WTC11 (cell line): Measurements from ENCODE around the gene AIG1. TPM values are rescaled to one million over a fixed set of nuclear protein-coding genes. Genes with fewer than 3 reads are reported as not detected.

Experiments
- ATAC-seq: fragments of 200-7000 bp; cut with Tn5 transposase; 2 replicates; pipeline ENCODE4 v1.10.0; 2021; ENCODE audit warnings: mild to moderate bottlenecking, moderate library complexity
- CTCF ChIA-PET: fragments of 300-600 bp; sonication (Branson Sonifier 250); formaldehyde crosslinking; loops from one replicate; lab custom pipeline; 2021; ENCODE audit warnings: antibody characterized with exemption; lab: Charles Lee
- POLR2A ChIA-PET: fragments of 350-600 bp; sonication (Branson Sonifier 250); formaldehyde crosslinking; loops from one replicate; lab custom pipeline; 2021; ENCODE audit warnings: antibody characterized with exemption; lab: Charles Lee
- DNase-seq: peaks from one replicate; pipeline ENCODE4 v3.0.0; 2021; ENCODE audit warnings: low spot score
- H3K27ac Mint-ChIP-seq: 2 replicates; pipeline ENCODE4 v1.8.0; 2021; ENCODE audit warnings: mixed read lengths
- H3K27me3 Mint-ChIP-seq: 2 replicates; pipeline ENCODE4 v1.8.0; 2021; ENCODE audit warnings: low read depth, mild to moderate bottlenecking, moderate library complexity, mixed read lengths
- H3K36me3 Mint-ChIP-seq: 2 replicates; pipeline ENCODE4 v1.8.0; 2021; ENCODE audit warnings: mixed read lengths
- H3K4me1 Mint-ChIP-seq: 2 replicates; pipeline ENCODE4 v1.8.0; 2022; ENCODE audit warnings: mixed read lengths
- H3K4me3 Mint-ChIP-seq: 2 replicates; pipeline ENCODE4 v1.8.0; 2021; ENCODE audit warnings: mild to moderate bottlenecking, moderate library complexity, mixed read lengths
- H3K9me3 Mint-ChIP-seq: 2 replicates; pipeline ENCODE4 v1.8.0; 2021; ENCODE audit warnings: mixed read lengths
- CBFB ChIP-seq: sonication (generic); formaldehyde crosslinking; IDR thresholded peaks from 2 replicates; pipeline ENCODE4 v1.8.1; 2022; ENCODE audit warnings: mild to moderate bottlenecking, low read depth, missing genetic modification reagents
- ETV6 ChIP-seq: sonication (generic); formaldehyde crosslinking; IDR thresholded peaks from 2 replicates; pipeline ENCODE4 v1.8.1; 2022; ENCODE audit warnings: mild to moderate bottlenecking, missing genetic modification reagents
- FOXP1 ChIP-seq: sonication (generic); formaldehyde crosslinking; IDR thresholded peaks from 2 replicates; pipeline ENCODE4 v1.8.0; 2022; ENCODE audit warnings: missing genetic modification reagents, mild to moderate bottlenecking, moderate library complexity, borderline replicate concordance
- NFE2L1 ChIP-seq: sonication (generic); formaldehyde crosslinking; IDR thresholded peaks from 2 replicates; pipeline ENCODE4 v1.8.1; 2023; ENCODE audit warnings: missing genetic modification reagents
- NR2C2 ChIP-seq: sonication (generic); formaldehyde crosslinking; IDR thresholded peaks from 2 replicates; pipeline ENCODE4 v1.8.0; 2022; ENCODE audit warnings: mild to moderate bottlenecking, missing genetic modification reagents
- RELA ChIP-seq: sonication (generic); formaldehyde crosslinking; IDR thresholded peaks from 2 replicates; pipeline ENCODE4 v1.8.1; 2022; ENCODE audit warnings: missing genetic modification reagents, mild to moderate bottlenecking, borderline replicate concordance
- SMAD4 ChIP-seq: sonication (generic); formaldehyde crosslinking; IDR thresholded peaks from 2 replicates; pipeline ENCODE4 v1.8.0; 2022; ENCODE audit warnings: mild to moderate bottlenecking, missing genetic modification reagents
- ZNF317 ChIP-seq: sonication (generic); formaldehyde crosslinking; IDR thresholded peaks from 2 replicates; pipeline ENCODE4 v1.8.1; 2023; ENCODE audit warnings: low read depth, mild to moderate bottlenecking, moderate library complexity, missing genetic modification reagents, borderline replicate concordance
- ZNF396 ChIP-seq: fragments of 250-450 bp; sonication (Bioruptor Pico); IDR thresholded peaks from 2 replicates; pipeline ENCODE4 v1.8.0; 2021; ENCODE audit warnings: mild to moderate bottlenecking, moderate library complexity, borderline replicate concordance
- ZNF416 ChIP-seq: fragments of 250-450 bp; sonication (Bioruptor Pico); IDR thresholded peaks from 2 replicates; pipeline ENCODE4 v1.9.0; 2021; ENCODE audit warnings: mild to moderate bottlenecking, inconsistent platforms
- ZNF671 ChIP-seq: fragments of 250-450 bp; sonication (Bioruptor Pico); IDR thresholded peaks from 2 replicates; pipeline ENCODE4 v1.8.0; 2021; ENCODE audit warnings: mild to moderate bottlenecking
- total RNA-seq: library from RNA; stranded (reverse); gene quantifications from 3 replicates; pipeline ENCODE4 v1.2.3, GENCODE V29; 2021
- TF ChIP-seq, protein P1 (sequence below): sonication (generic); formaldehyde crosslinking; conservative IDR thresholded peaks from 2 replicates; pipeline ENCODE4 v1.8.1; 2022; ENCODE audit warnings: mild to moderate bottlenecking, missing genetic modification reagents
- TF ChIP-seq, protein P2 (sequence below): sonication (generic); formaldehyde crosslinking; IDR thresholded peaks from 2 replicates; pipeline ENCODE4 v1.8.0; 2022; ENCODE audit warnings: mild to moderate bottlenecking, missing genetic modification reagents
- TF ChIP-seq, protein P3 (sequence below): fragments of 250-450 bp; sonication (Bioruptor Pico); IDR thresholded peaks from 2 replicates; pipeline ENCODE4 v1.9.0; 2021; ENCODE audit warnings: mild to moderate bottlenecking
- TF ChIP-seq, protein P4 (sequence below): sonication (generic); formaldehyde crosslinking; IDR thresholded peaks from 2 replicates; pipeline ENCODE4 v1.8.0; 2022; ENCODE audit warnings: mild to moderate bottlenecking, missing genetic modification reagents
- TF ChIP-seq, protein P5 (sequence below): fragments of 250-450 bp; sonication (Bioruptor Pico); IDR thresholded peaks from 2 replicates; pipeline ENCODE4 v1.9.0; 2021; ENCODE audit warnings: mild to moderate bottlenecking, borderline replicate concordance
- TF ChIP-seq, protein P6 (sequence below): sonication (generic); formaldehyde crosslinking; IDR thresholded peaks from 2 replicates; pipeline ENCODE4 v1.8.0; 2022; ENCODE audit warnings: mild to moderate bottlenecking, missing genetic modification reagents
- TF ChIP-seq, protein P7 (sequence below): sonication (generic); formaldehyde crosslinking; IDR thresholded peaks from 2 replicates; pipeline ENCODE4 v1.8.1; 2022; ENCODE audit warnings: low read depth, mild to moderate bottlenecking, moderate library complexity, missing genetic modification reagents, borderline replicate concordance

The AIG1 gene
- total RNA-seq, 1 experiment from 2014 or later: 38.8 TPM

DNA sequence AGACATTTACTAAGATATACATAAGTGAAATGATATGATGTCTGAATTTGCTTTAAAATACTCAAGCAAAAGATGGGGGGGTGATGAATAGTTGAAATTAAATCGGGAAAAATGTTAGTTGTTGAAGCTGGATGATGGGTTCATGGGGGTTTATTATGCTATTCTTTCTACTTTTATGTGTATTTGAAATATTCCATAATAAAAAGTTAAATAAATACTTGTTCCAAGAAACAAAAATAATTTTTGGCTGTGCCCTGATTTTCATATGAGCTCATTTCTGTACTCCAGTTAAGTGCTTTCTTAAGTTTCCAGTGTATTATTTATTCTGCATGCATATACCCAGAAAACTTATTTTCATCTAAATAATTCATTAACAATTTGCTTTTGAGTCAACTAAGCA, 138.6 kb downstream of the AIG1 start:
- DNase-seq (no peak), ATAC-seq (no peak)
- Mint-ChIP-seq H3K4me1 (no peaks in the 10 kb centered on the region), H3K4me3 (no peak overlapping the region), H3K27me3 (no peaks in the 10 kb centered on the region), H3K27ac (no peak overlapping the region), H3K9me3 (peaks cover 11% of the 10 kb centered on the region)
- ChIA-PET CTCF (no interaction called here), POLR2A (no interaction called here)
- TF ChIP-seq ZNF416 (CRISPR knock-in tag) (no peak), SMAD4 (CRISPR knock-in tag) (no peak), ZNF317 (CRISPR knock-in tag) (no peak), ZNF396 (CRISPR knock-in tag) (no peak), ETV6 (CRISPR knock-in tag) (no peak), RELA (CRISPR knock-in tag) (no peak), ZNF671 (CRISPR knock-in tag) (no peak)
- TF ChIP-seq, protein P1, sequence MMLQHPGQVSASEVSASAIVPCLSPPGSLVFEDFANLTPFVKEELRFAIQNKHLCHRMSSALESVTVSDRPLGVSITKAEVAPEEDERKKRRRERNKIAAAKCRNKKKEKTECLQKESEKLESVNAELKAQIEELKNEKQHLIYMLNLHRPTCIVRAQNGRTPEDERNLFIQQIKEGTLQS (CRISPR knock-in tag): no peak
- TF ChIP-seq, protein P2, sequence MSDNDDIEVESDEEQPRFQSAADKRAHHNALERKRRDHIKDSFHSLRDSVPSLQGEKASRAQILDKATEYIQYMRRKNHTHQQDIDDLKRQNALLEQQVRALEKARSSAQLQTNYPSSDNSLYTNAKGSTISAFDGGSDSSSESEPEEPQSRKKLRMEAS (CRISPR knock-in tag): no peak
- TF ChIP-seq, protein P3, sequence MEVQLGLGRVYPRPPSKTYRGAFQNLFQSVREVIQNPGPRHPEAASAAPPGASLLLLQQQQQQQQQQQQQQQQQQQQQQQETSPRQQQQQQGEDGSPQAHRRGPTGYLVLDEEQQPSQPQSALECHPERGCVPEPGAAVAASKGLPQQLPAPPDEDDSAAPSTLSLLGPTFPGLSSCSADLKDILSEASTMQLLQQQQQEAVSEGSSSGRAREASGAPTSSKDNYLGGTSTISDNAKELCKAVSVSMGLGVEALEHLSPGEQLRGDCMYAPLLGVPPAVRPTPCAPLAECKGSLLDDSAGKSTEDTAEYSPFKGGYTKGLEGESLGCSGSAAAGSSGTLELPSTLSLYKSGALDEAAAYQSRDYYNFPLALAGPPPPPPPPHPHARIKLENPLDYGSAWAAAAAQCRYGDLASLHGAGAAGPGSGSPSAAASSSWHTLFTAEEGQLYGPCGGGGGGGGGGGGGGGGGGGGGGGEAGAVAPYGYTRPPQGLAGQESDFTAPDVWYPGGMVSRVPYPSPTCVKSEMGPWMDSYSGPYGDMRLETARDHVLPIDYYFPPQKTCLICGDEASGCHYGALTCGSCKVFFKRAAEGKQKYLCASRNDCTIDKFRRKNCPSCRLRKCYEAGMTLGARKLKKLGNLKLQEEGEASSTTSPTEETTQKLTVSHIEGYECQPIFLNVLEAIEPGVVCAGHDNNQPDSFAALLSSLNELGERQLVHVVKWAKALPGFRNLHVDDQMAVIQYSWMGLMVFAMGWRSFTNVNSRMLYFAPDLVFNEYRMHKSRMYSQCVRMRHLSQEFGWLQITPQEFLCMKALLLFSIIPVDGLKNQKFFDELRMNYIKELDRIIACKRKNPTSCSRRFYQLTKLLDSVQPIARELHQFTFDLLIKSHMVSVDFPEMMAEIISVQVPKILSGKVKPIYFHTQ (CRISPR knock-in tag): no peak
- TF ChIP-seq, protein P4, sequence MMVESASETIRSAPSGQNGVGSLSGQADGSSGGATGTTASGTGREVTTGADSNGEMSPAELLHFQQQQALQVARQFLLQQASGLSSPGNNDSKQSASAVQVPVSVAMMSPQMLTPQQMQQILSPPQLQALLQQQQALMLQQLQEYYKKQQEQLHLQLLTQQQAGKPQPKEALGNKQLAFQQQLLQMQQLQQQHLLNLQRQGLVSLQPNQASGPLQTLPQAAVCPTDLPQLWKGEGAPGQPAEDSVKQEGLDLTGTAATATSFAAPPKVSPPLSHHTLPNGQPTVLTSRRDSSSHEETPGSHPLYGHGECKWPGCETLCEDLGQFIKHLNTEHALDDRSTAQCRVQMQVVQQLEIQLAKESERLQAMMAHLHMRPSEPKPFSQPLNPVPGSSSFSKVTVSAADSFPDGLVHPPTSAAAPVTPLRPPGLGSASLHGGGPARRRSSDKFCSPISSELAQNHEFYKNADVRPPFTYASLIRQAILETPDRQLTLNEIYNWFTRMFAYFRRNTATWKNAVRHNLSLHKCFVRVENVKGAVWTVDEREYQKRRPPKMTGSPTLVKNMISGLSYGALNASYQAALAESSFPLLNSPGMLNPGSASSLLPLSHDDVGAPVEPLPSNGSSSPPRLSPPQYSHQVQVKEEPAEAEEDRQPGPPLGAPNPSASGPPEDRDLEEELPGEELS (CRISPR knock-in tag): no peak
- TF ChIP-seq, all 79 proteins: peak for 0
- peaks cover 11% of the 10 kb centered on the region for H3K36me3 Mint-ChIP-seq

DNA sequence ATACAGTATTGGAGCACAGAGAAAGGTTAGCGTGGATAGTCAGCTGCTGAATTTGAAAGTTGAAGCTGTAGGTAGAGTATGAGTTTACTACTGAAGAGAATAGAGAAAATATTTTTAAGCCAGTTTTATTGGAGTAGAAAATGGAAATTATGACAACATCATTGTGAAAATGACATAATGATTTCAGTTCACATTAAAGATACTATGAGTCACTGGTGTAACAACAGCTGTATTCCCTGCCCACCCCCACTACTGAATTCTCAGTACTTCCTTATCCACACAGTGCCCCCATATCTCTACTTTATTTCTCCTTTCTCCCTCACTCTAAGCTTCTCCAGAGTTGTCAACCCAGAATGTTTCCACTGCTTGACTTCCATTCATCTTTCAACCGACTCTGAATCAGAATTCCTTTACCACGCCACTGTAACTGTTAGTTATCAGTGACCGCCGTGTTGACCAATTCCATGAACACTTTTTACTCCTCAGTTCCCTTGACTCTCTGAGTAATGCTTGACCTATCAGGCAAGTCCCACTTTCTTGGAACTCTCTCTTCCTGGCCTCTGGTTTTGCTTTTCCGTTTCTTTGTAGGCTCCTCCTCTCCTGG, 139.6 kb downstream of the AIG1 start:
- H3K4me1 Mint-ChIP-seq: no peaks in the 10 kb centered on the region
- ChIA-PET POLR2A (no interaction called here), CTCF (no interaction called here)
- no peak overlapping the region for H3K4me3 Mint-ChIP-seq
- TF ChIP-seq SMAD4 (CRISPR knock-in tag) (no peak), NFE2L1 (CRISPR knock-in tag) (no peak), FOXP1 (CRISPR knock-in tag) (no peak), NR2C2 (CRISPR knock-in tag) (no peak), CBFB (CRISPR knock-in tag) (no peak)
- TF ChIP-seq, protein P5, sequence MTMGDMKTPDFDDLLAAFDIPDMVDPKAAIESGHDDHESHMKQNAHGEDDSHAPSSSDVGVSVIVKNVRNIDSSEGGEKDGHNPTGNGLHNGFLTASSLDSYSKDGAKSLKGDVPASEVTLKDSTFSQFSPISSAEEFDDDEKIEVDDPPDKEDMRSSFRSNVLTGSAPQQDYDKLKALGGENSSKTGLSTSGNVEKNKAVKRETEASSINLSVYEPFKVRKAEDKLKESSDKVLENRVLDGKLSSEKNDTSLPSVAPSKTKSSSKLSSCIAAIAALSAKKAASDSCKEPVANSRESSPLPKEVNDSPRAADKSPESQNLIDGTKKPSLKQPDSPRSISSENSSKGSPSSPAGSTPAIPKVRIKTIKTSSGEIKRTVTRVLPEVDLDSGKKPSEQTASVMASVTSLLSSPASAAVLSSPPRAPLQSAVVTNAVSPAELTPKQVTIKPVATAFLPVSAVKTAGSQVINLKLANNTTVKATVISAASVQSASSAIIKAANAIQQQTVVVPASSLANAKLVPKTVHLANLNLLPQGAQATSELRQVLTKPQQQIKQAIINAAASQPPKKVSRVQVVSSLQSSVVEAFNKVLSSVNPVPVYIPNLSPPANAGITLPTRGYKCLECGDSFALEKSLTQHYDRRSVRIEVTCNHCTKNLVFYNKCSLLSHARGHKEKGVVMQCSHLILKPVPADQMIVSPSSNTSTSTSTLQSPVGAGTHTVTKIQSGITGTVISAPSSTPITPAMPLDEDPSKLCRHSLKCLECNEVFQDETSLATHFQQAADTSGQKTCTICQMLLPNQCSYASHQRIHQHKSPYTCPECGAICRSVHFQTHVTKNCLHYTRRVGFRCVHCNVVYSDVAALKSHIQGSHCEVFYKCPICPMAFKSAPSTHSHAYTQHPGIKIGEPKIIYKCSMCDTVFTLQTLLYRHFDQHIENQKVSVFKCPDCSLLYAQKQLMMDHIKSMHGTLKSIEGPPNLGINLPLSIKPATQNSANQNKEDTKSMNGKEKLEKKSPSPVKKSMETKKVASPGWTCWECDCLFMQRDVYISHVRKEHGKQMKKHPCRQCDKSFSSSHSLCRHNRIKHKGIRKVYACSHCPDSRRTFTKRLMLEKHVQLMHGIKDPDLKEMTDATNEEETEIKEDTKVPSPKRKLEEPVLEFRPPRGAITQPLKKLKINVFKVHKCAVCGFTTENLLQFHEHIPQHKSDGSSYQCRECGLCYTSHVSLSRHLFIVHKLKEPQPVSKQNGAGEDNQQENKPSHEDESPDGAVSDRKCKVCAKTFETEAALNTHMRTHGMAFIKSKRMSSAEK: no peak
- TF ChIP-seq, protein P6, sequence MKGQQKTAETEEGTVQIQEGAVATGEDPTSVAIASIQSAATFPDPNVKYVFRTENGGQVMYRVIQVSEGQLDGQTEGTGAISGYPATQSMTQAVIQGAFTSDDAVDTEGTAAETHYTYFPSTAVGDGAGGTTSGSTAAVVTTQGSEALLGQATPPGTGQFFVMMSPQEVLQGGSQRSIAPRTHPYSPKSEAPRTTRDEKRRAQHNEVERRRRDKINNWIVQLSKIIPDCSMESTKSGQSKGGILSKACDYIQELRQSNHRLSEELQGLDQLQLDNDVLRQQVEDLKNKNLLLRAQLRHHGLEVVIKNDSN (CRISPR knock-in tag): no peak
- TF ChIP-seq, protein P7, sequence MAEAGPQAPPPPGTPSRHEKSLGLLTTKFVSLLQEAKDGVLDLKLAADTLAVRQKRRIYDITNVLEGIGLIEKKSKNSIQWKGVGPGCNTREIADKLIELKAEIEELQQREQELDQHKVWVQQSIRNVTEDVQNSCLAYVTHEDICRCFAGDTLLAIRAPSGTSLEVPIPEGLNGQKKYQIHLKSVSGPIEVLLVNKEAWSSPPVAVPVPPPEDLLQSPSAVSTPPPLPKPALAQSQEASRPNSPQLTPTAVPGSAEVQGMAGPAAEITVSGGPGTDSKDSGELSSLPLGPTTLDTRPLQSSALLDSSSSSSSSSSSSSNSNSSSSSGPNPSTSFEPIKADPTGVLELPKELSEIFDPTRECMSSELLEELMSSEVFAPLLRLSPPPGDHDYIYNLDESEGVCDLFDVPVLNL (CRISPR knock-in tag): no peak
- no peaks in the 10 kb centered on the region for H3K27me3 Mint-ChIP-seq
- DNase-seq (no peak), ATAC-seq (no peak)
- H3K9me3 Mint-ChIP-seq: peaks cover 11% of the 10 kb centered on the region
- peaks cover 11% of the 10 kb centered on the region for H3K36me3 Mint-ChIP-seq
- H3K27ac Mint-ChIP-seq: no peak overlapping the region
